ENCODE measurements around the gene AGTR1. TPM values are rescaled to one million over a fixed set of nuclear protein-coding genes. Genes with fewer than 3 reads are reported as not detected.

AGTR1 gene
- not detected for total RNA-seq
- not detected for polyA plus RNA-seq (2013, experiment 1 of 2)
- 0.57 TPM for polyA plus RNA-seq (2013, experiment 2 of 2)
- 0 to 0.08 (median 0) reads per million in 172 experiments for total RNA-seq

DNA sequence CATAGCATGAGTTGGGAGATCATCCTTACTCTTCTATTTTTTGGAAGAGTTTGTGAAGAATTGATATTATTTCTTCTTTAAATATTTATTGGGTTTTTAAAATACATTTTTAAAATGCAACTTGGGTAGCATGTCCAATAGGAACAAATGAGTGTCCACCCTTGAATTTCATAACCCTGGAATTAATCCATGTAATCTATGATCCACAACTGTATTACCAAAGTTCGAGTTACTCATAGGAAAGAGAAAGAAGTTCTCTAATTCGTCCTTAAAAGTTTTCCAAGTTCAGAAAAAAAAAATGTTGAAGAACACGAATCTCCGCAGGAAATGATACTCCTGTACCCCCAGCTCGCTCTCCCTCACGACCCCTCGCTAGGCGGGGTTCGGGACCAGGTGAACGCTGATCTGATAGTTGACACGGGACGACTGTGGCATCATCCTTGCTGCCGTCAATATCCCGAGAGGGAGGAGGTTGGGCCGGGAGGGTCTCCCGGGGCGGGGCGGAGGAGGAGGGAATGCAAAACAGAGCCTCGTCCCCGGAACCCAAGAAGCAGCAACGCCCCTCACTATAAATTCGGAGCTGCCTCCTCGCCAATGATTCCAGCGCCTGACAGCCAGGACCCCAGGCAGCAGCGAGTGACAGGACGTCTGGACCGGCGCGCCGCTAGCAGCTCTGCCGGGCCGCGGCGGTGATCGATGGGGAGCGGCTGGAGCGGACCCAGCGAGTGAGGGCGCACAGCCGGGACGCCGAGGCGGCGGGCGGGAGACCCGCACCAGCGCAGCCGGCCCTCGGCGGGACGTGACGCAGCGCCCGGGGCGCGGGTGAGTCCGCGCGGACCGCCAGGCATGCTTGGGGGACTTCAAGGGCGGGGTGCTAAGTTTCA, at the start of gene AGTR1:
AGTR1 (plus strand) TSS at position 598 of the 884 bp plus-strand sequence. CDS start 43,133 bp downstream, outside the sequence.
- Histone ChIP-seq H3K9me3 (ENCODE audit: control insufficient read depth in 1 of 2, insufficient read depth in 1 of 2, low read length in 2 of 2) (peaks cover 0 to 5% of the 10 kb centered on the region in 2 experiments), H3K4me3 (ENCODE audit: low read length) (no peak within 1 kb of the TSS), H3K27me3 (ENCODE audit: control insufficient read depth in 1 of 2, insufficient read depth in 2 of 2, low read length in 2 of 2) (peaks cover 3 to 7% of the 10 kb centered on the region in 2 experiments), H3K27ac (ENCODE audit: low read depth in 1 of 2, low read length in 2 of 2) (no peak within 1 kb of the TSS), H3K36me3 (ENCODE audit: insufficient read depth, low read length) (no peaks in the 10 kb centered on the region), H3K4me1 (ENCODE audit: insufficient read depth, low read length) (no peaks in the 10 kb centered on the region)
- no peak for ATAC-seq (ENCODE audit: poor library complexity)
- peaks cover 30% of the 10 kb centered on the region for H3K27me3 Mint-ChIP-seq
- POLR2A ChIA-PET = no interaction called here
- H3K4me3 Mint-ChIP-seq = no peak within 1 kb of the TSS
- no peak for DNase-seq
- TF ChIP-seq, protein P1, sequence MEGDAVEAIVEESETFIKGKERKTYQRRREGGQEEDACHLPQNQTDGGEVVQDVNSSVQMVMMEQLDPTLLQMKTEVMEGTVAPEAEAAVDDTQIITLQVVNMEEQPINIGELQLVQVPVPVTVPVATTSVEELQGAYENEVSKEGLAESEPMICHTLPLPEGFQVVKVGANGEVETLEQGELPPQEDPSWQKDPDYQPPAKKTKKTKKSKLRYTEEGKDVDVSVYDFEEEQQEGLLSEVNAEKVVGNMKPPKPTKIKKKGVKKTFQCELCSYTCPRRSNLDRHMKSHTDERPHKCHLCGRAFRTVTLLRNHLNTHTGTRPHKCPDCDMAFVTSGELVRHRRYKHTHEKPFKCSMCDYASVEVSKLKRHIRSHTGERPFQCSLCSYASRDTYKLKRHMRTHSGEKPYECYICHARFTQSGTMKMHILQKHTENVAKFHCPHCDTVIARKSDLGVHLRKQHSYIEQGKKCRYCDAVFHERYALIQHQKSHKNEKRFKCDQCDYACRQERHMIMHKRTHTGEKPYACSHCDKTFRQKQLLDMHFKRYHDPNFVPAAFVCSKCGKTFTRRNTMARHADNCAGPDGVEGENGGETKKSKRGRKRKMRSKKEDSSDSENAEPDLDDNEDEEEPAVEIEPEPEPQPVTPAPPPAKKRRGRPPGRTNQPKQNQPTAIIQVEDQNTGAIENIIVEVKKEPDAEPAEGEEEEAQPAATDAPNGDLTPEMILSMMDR (IDR thresholded peaks at IDR 0.05) = no peak
- no peak within 1 kb of the TSS for H3K27ac Mint-ChIP-seq
- intact Hi-C loops (cut with DNase I, micrococcal nuclease) = no loop called here
- CTCF ChIA-PET = no interaction called here
- no peaks in the 10 kb centered on the region for H3K4me1 Mint-ChIP-seq (ENCODE audit: low read depth)
- H3K36me3 Mint-ChIP-seq (ENCODE audit: low read depth) = no peaks in the 10 kb centered on the region
- H3K9me3 Mint-ChIP-seq = no peaks in the 10 kb centered on the region

DNA sequence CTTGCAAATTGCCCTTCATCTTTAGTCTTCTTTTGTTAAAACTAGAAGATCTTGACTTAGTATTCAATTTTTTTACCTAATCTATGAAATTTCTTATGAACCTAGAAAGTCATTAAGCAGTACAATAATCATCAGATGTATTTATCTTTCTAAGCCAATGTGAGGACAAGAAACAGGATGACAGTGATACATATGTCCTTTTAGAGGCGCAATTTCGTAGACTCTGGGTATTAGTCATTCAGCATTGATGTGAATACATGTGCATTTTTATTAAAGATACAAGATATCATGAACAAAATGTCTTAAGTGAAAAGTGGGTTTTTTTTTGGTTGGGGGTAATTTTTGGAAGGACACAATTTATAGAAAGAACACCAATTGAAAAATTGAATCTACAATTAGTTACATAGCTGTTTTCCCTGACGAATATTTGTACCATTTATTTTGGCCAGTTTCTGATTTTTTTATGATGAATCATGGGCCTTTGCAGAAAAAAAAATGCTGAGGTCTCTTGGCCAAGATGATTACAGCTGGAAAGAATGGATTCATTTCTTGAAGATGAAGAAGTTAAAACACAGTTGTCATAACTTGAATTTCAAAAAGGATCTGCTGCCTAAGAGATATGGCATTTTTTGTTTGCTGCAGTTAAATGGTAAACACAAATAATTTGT, 48.9 kb upstream of the AGTR1 start:
- Mint-ChIP-seq H3K9me3 (peaks cover 3% of the 10 kb centered on the region), H3K4me1 (ENCODE audit: low read depth) (no peaks in the 10 kb centered on the region), H3K27ac (no peak overlapping the region), H3K4me3 (no peak overlapping the region), H3K27me3 (no peaks in the 10 kb centered on the region), H3K36me3 (ENCODE audit: low read depth) (no peaks in the 10 kb centered on the region)
- Histone ChIP-seq H3K9me3 (ENCODE audit: control insufficient read depth in 1 of 2, insufficient read depth in 1 of 2, low read length in 2 of 2) (no peaks in the 10 kb centered on the region), H3K4me3 (ENCODE audit: low read length) (no peak overlapping the region), H3K36me3 (ENCODE audit: insufficient read depth, low read length) (no peaks in the 10 kb centered on the region), H3K4me1 (ENCODE audit: insufficient read depth, low read length) (no peaks in the 10 kb centered on the region), H3K27me3 (ENCODE audit: control insufficient read depth in 1 of 2, insufficient read depth in 2 of 2, low read length in 2 of 2) (no peaks in the 10 kb centered on the region), H3K27ac (ENCODE audit: low read depth in 1 of 2, low read length in 2 of 2) (no peak overlapping the region)
- ATAC-seq (ENCODE audit: poor library complexity) = no peak
- POLR2A ChIA-PET = no interaction called here
- TF ChIP-seq, protein P1 (IDR thresholded peaks at IDR 0.05) = no peak
- DNase-seq = no peak
- CTCF ChIA-PET = no interaction called here
- intact Hi-C loops (cut with DNase I, micrococcal nuclease) = no loop called here

DNA sequence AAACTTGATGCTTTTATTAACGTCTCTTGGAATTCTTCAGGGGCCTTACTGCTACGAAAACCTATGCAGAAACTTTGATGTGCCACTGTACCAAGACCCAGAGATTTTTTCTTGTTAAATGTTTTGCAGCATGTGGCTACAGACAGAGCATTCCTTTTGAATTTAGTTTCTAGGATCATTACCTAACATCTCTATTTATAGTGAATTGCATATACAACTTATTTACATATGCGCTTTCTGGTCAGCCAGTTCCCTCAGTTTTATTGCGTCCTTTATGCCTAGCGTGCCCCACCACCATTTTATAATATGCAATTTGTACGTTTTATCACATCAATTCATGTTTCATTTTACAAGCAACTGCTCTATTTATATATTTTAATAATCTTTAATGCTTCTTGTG, 46.2 kb upstream of the AGTR1 start:
- intact Hi-C loops (cut with DNase I, micrococcal nuclease) = no loop called here
- peaks cover 3% of the 10 kb centered on the region for H3K9me3 Mint-ChIP-seq
- ATAC-seq (ENCODE audit: poor library complexity) = no peak

More for the DNA sequence above, 46.2 kb upstream of the AGTR1 start:
- Mint-ChIP-seq H3K4me3 (no peak overlapping the region), H3K36me3 (ENCODE audit: low read depth) (no peaks in the 10 kb centered on the region), H3K27ac (no peak overlapping the region), H3K27me3 (no peaks in the 10 kb centered on the region), H3K4me1 (ENCODE audit: low read depth) (no peaks in the 10 kb centered on the region)
- Histone ChIP-seq H3K27me3 (ENCODE audit: control insufficient read depth in 1 of 2, insufficient read depth in 2 of 2, low read length in 2 of 2) (no peaks in the 10 kb centered on the region), H3K9me3 (ENCODE audit: control insufficient read depth in 1 of 2, insufficient read depth in 1 of 2, low read length in 2 of 2) (no peaks in the 10 kb centered on the region), H3K4me3 (ENCODE audit: low read length) (no peak overlapping the region), H3K4me1 (ENCODE audit: insufficient read depth, low read length) (no peaks in the 10 kb centered on the region), H3K36me3 (ENCODE audit: insufficient read depth, low read length) (no peaks in the 10 kb centered on the region), H3K27ac (ENCODE audit: low read depth in 1 of 2, low read length in 2 of 2) (no peak overlapping the region)
- ChIA-PET CTCF (no interaction called here), POLR2A (no interaction called here)
- TF ChIP-seq, protein P1 (IDR thresholded peaks at IDR 0.05) = no peak
- DNase-seq = no peak

Data from CD4-positive, alpha-beta T cell (primary cell).